ENCODE data around the gene MDN1. TPM values are rescaled to one million over a fixed set of nuclear protein-coding genes. Genes with fewer than 3 reads are reported as not detected.

MDN1 gene
- total RNA-seq, 2 experiments from 2014 or later, result 40.3 to 40.4 TPM

DNA sequence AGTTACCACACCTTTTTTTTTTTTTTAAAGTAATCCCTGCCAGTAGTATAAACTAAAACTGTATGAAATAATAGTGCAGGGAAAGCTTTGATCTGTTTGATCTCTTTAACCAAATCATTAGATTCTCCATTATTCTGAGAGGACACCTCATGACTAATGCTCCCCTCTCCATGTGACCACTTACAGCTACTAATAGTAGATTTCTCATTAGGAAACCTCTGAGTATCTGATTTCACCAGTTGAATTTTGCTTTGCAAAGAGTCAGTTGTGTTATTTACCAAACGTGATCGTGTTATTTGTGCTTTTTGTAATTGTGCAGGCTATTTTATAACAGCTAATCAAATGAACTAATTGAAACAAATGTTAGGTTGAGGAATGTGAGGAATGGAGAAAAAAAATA, 22.6 kb upstream of the MDN1 start:
- CTCF ChIA-PET, result no interaction called here
- intact Hi-C loops (cut with DNase I, micrococcal nuclease), result no loop called here
- no peak overlapping the region for H3K27ac ChIP-seq (ENCODE audit: low read depth in 1 of 2, low read length in 2 of 2)
- Mint-ChIP-seq H3K27me3 (no peaks in the 10 kb centered on the region), H3K4me3 (no peak overlapping the region), H3K4me1 (ENCODE audit: low read depth) (peaks cover 46% of the 10 kb centered on the region), H3K27ac (peak overlapping the region; percentile 45), H3K9me3 (no peaks in the 10 kb centered on the region), H3K36me3 (ENCODE audit: low read depth) (peaks cover 39% of the 10 kb centered on the region)
- H3K36me3 ChIP-seq (ENCODE audit: insufficient read depth, low read length), result peaks cover 16% of the 10 kb centered on the region
- no peak for ATAC-seq (ENCODE audit: poor library complexity)
- POLR2A ChIA-PET, result no interaction called here
- H3K4me3 ChIP-seq (ENCODE audit: low read length), result no peak overlapping the region
- DNase-seq, result no peak
- H3K4me1 ChIP-seq (ENCODE audit: insufficient read depth, low read length), result peaks cover 35% of the 10 kb centered on the region
- no peak for TF ChIP-seq CTCF (IDR thresholded peaks at IDR 0.05)
- H3K27me3 ChIP-seq (ENCODE audit: control insufficient read depth in 1 of 2, insufficient read depth in 2 of 2, low read length in 2 of 2), result no peaks in the 10 kb centered on the region
- H3K9me3 ChIP-seq (ENCODE audit: control insufficient read depth in 1 of 2, insufficient read depth in 1 of 2, low read length in 2 of 2), result no peaks in the 10 kb centered on the region

DNA sequence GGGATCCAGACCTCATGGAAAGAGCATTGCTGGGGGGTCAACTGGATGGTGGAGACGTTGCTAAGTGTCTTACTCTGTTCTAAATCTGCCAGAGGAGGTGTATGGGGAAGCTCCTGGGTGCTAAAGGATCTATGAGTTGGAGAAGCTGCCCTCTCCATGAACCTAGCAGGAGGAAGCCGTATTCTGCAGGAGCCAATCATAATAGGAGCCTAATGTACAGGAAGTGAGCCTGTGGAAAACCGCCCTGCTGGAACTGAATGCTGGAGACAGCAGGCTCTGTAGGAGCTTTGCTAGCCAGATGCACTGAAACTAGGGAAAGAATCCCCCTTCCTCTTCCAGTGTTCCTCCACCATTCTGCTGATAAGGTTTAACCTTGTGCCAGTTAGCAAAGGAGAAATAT, 20.9 kb upstream of the MDN1 start:
- peaks cover 63% of the 10 kb centered on the region for H3K4me1 Mint-ChIP-seq (ENCODE audit: low read depth)
- H3K4me3 Mint-ChIP-seq, result peak overlapping the region; percentile 8
- H3K27ac Mint-ChIP-seq, result peak overlapping the region; percentile 5
- no peaks in the 10 kb centered on the region for H3K27me3 Mint-ChIP-seq
- Histone ChIP-seq H3K27ac (ENCODE audit: low read depth in 1 of 2, low read length in 2 of 2) (no peak overlapping the region), H3K4me3 (ENCODE audit: low read length) (no peak overlapping the region), H3K4me1 (ENCODE audit: insufficient read depth, low read length) (peaks cover 52% of the 10 kb centered on the region), H3K9me3 (ENCODE audit: control insufficient read depth in 1 of 2, insufficient read depth in 1 of 2, low read length in 2 of 2) (no peaks in the 10 kb centered on the region), H3K27me3 (ENCODE audit: control insufficient read depth in 1 of 2, insufficient read depth in 2 of 2, low read length in 2 of 2) (no peaks in the 10 kb centered on the region), H3K36me3 (ENCODE audit: insufficient read depth, low read length) (peaks cover 12% of the 10 kb centered on the region)
- no peak for DNase-seq
- ChIA-PET CTCF (no interaction called here), POLR2A (interaction anchor here (1.8 kb wide), 1 partner anchor 11 kb away, joined by 14 read pairs; the partner anchor contains the start of gene CASP8AP2)
- TF ChIP-seq CTCF (IDR thresholded peaks at IDR 0.05), result no peak
- H3K36me3 Mint-ChIP-seq (ENCODE audit: low read depth), result peaks cover 46% of the 10 kb centered on the region
- ATAC-seq (ENCODE audit: poor library complexity), result no peak
- H3K9me3 Mint-ChIP-seq, result no peaks in the 10 kb centered on the region
- intact Hi-C loops (cut with DNase I, micrococcal nuclease), result no loop called here

- no peak overlapping the region for H3K27ac ChIP-seq (ENCODE audit: low read depth in 1 of 2, low read length in 2 of 2)
- Mint-ChIP-seq H3K27ac (peak overlapping the region; percentile 71), H3K4me3 (no peak overlapping the region), H3K4me1 (ENCODE audit: low read depth) (peaks cover 62% of the 10 kb centered on the region), H3K27me3 (no peaks in the 10 kb centered on the region), H3K9me3 (no peaks in the 10 kb centered on the region), H3K36me3 (ENCODE audit: low read depth) (peaks cover 57% of the 10 kb centered on the region)
- ChIA-PET POLR2A (interaction anchor here (3.1 kb wide), 1 partner anchor 7 kb away, joined by 9 read pairs; the partner anchor contains the start of gene CASP8AP2), CTCF (no interaction called here)
- ATAC-seq (ENCODE audit: poor library complexity), result no peak
- intact Hi-C loops (cut with DNase I, micrococcal nuclease), result no loop called here
- H3K4me3 ChIP-seq (ENCODE audit: low read length), result no peak overlapping the region
- H3K4me1 ChIP-seq (ENCODE audit: insufficient read depth, low read length), result peaks cover 64% of the 10 kb centered on the region
- TF ChIP-seq CTCF (IDR thresholded peaks at IDR 0.05), result no peak
- no peak for DNase-seq
- no peaks in the 10 kb centered on the region for H3K9me3 ChIP-seq (ENCODE audit: control insufficient read depth in 1 of 2, insufficient read depth in 1 of 2, low read length in 2 of 2)
- no peaks in the 10 kb centered on the region for H3K27me3 ChIP-seq (ENCODE audit: control insufficient read depth in 1 of 2, insufficient read depth in 2 of 2, low read length in 2 of 2)
- peaks cover 28% of the 10 kb centered on the region for H3K36me3 ChIP-seq (ENCODE audit: insufficient read depth, low read length)
Observed at GRCh38 chr6:89836639-89837222, 17.1 kb upstream of the MDN1 start.

Data from CD4-positive, alpha-beta T cell (primary cell).